Measurements from ENCODE around the gene SCGB1C1.
"Not testable (repeated sequence)": the region's sequence is repeated elsewhere in the genome, so short reads cannot be mapped to it uniquely, and the experiment has no call there.

Gene SCGB1C1

GRCh38 chr11:214083-214482 is 21.2 kb downstream of the SCGB1C1 start:
- Histone ChIP-seq H3K4me3 (ENCODE audit: low read length) (no peak overlapping the region), H3K9ac (ENCODE audit: low read length) (no peak overlapping the region), H3K9me3 (ENCODE audit: control insufficient read depth, low read length) (no peaks in the 10 kb centered on the region), H3K4me1 (ENCODE audit: control insufficient read depth, insufficient read depth, low read length) (peaks cover 13% of the 10 kb centered on the region), H3K27me3 (ENCODE audit: control insufficient read depth, insufficient read depth, low read length) (no peaks in the 10 kb centered on the region), H3K36me3 (ENCODE audit: control insufficient read depth, insufficient read depth, low read length) (peaks cover 27% of the 10 kb centered on the region)

- H3K9me3 ChIP-seq (ENCODE audit: control insufficient read depth, low read length), result no peaks in the 10 kb centered on the region
- no peak overlapping the region for H3K4me3 ChIP-seq (ENCODE audit: low read length)
- H3K36me3 ChIP-seq (ENCODE audit: control insufficient read depth, insufficient read depth, low read length), result peaks cover 17% of the 10 kb centered on the region
- no peak overlapping the region for H3K9ac ChIP-seq (ENCODE audit: low read length)
- H3K4me1 ChIP-seq (ENCODE audit: control insufficient read depth, insufficient read depth, low read length), result no peaks in the 10 kb centered on the region
- H3K27me3 ChIP-seq (ENCODE audit: control insufficient read depth, insufficient read depth, low read length), result no peaks in the 10 kb centered on the region
Observed at GRCh38 chr11:215581-216037, 22.7 kb downstream of the SCGB1C1 start.

GRCh38 chr11:216081-216974 is 23.4 kb downstream of the SCGB1C1 start:
- Histone ChIP-seq H3K9ac (ENCODE audit: low read length) (no peak overlapping the region), H3K4me1 (ENCODE audit: control insufficient read depth, insufficient read depth, low read length) (no peaks in the 10 kb centered on the region), H3K9me3 (ENCODE audit: control insufficient read depth, low read length) (no peaks in the 10 kb centered on the region), H3K27me3 (ENCODE audit: control insufficient read depth, insufficient read depth, low read length) (no peaks in the 10 kb centered on the region), H3K4me3 (ENCODE audit: low read length) (no peak overlapping the region), H3K36me3 (ENCODE audit: control insufficient read depth, insufficient read depth, low read length) (peaks cover 14% of the 10 kb centered on the region)

- peaks cover 8% of the 10 kb centered on the region for H3K36me3 ChIP-seq (ENCODE audit: control insufficient read depth, insufficient read depth, low read length)
- no peak overlapping the region for H3K4me3 ChIP-seq (ENCODE audit: low read length)
Observed at GRCh38 chr11:217704-218103, 24.8 kb downstream of the SCGB1C1 start.

GRCh38 chr11:218815-219593 is 26.1 kb downstream of the SCGB1C1 start:
- Histone ChIP-seq H3K9me3 (ENCODE audit: control insufficient read depth, low read length) (no peaks in the 10 kb centered on the region), H3K4me3 (ENCODE audit: low read length) (no peak overlapping the region), H3K4me1 (ENCODE audit: control insufficient read depth, insufficient read depth, low read length) (no peaks in the 10 kb centered on the region), H3K27me3 (ENCODE audit: control insufficient read depth, insufficient read depth, low read length) (no peaks in the 10 kb centered on the region), H3K9ac (ENCODE audit: low read length) (no peak overlapping the region), H3K36me3 (ENCODE audit: control insufficient read depth, insufficient read depth, low read length) (no peaks in the 10 kb centered on the region)

More at GRCh38 chr11:217704-218103, 24.8 kb downstream of the SCGB1C1 start:
- Histone ChIP-seq H3K27me3 (ENCODE audit: control insufficient read depth, insufficient read depth, low read length) (no peaks in the 10 kb centered on the region), H3K4me1 (ENCODE audit: control insufficient read depth, insufficient read depth, low read length) (no peaks in the 10 kb centered on the region), H3K9ac (ENCODE audit: low read length) (no peak overlapping the region), H3K9me3 (ENCODE audit: control insufficient read depth, low read length) (no peaks in the 10 kb centered on the region)

- H3K36me3 ChIP-seq (ENCODE audit: control insufficient read depth, insufficient read depth, low read length); H3K27me3 ChIP-seq (ENCODE audit: control insufficient read depth, insufficient read depth, low read length); H3K9me3 ChIP-seq (ENCODE audit: control insufficient read depth, low read length); H3K4me1 ChIP-seq (ENCODE audit: control insufficient read depth, insufficient read depth, low read length); H3K4me3 ChIP-seq (ENCODE audit: low read length); H3K9ac ChIP-seq (ENCODE audit: low read length): not testable (repeated sequence)
Observed at GRCh38 chr11:220641-221215, 27.9 kb downstream of the SCGB1C1 start.

- no peaks in the 10 kb centered on the region for H3K9me3 ChIP-seq (ENCODE audit: control insufficient read depth, low read length)
- H3K36me3 ChIP-seq (ENCODE audit: control insufficient read depth, insufficient read depth, low read length), result no peaks in the 10 kb centered on the region
- no peaks in the 10 kb centered on the region for H3K27me3 ChIP-seq (ENCODE audit: control insufficient read depth, insufficient read depth, low read length)
- no peak overlapping the region for H3K9ac ChIP-seq (ENCODE audit: low read length)
- H3K4me1 ChIP-seq (ENCODE audit: control insufficient read depth, insufficient read depth, low read length), result no peaks in the 10 kb centered on the region
- no peak overlapping the region for H3K4me3 ChIP-seq (ENCODE audit: low read length)
Observed at GRCh38 chr11:221539-221938, 28.7 kb downstream of the SCGB1C1 start.

- Histone ChIP-seq H3K9ac (ENCODE audit: low read length) (no peak overlapping the region), H3K9me3 (ENCODE audit: control insufficient read depth, low read length) (no peaks in the 10 kb centered on the region), H3K36me3 (ENCODE audit: control insufficient read depth, insufficient read depth, low read length) (no peaks in the 10 kb centered on the region), H3K27me3 (ENCODE audit: control insufficient read depth, insufficient read depth, low read length) (no peaks in the 10 kb centered on the region), H3K4me1 (ENCODE audit: control insufficient read depth, insufficient read depth, low read length) (no peaks in the 10 kb centered on the region), H3K4me3 (ENCODE audit: low read length) (no peak overlapping the region)
Observed at GRCh38 chr11:221998-222789, 29.3 kb downstream of the SCGB1C1 start.

- Histone ChIP-seq H3K4me3 (ENCODE audit: low read length) (no peak overlapping the region), H3K9ac (ENCODE audit: low read length) (no peak overlapping the region), H3K36me3 (ENCODE audit: control insufficient read depth, insufficient read depth, low read length) (no peaks in the 10 kb centered on the region), H3K9me3 (ENCODE audit: control insufficient read depth, low read length) (no peaks in the 10 kb centered on the region), H3K27me3 (ENCODE audit: control insufficient read depth, insufficient read depth, low read length) (no peaks in the 10 kb centered on the region), H3K4me1 (ENCODE audit: control insufficient read depth, insufficient read depth, low read length) (no peaks in the 10 kb centered on the region)
Observed at GRCh38 chr11:223026-223789, 30.3 kb downstream of the SCGB1C1 start.

GRCh38 chr11:223884-224283 is 31.0 kb downstream of the SCGB1C1 start:
- H3K9ac ChIP-seq (ENCODE audit: low read length), result no peak overlapping the region
- H3K27me3 ChIP-seq (ENCODE audit: control insufficient read depth, insufficient read depth, low read length), result no peaks in the 10 kb centered on the region
- H3K9me3 ChIP-seq (ENCODE audit: control insufficient read depth, low read length), result no peaks in the 10 kb centered on the region
- H3K4me3 ChIP-seq (ENCODE audit: low read length), result no peak overlapping the region
- H3K36me3 ChIP-seq (ENCODE audit: control insufficient read depth, insufficient read depth, low read length), result no peaks in the 10 kb centered on the region
- no peaks in the 10 kb centered on the region for H3K4me1 ChIP-seq (ENCODE audit: control insufficient read depth, insufficient read depth, low read length)

- H3K4me3 ChIP-seq (ENCODE audit: low read length), result no peak overlapping the region
Observed at GRCh38 chr11:224424-224823, 31.5 kb downstream of the SCGB1C1 start.

More at GRCh38 chr11:224424-224823, 31.5 kb downstream of the SCGB1C1 start:
- no peaks in the 10 kb centered on the region for H3K36me3 ChIP-seq (ENCODE audit: control insufficient read depth, insufficient read depth, low read length)
- no peaks in the 10 kb centered on the region for H3K4me1 ChIP-seq (ENCODE audit: control insufficient read depth, insufficient read depth, low read length)
- H3K27me3 ChIP-seq (ENCODE audit: control insufficient read depth, insufficient read depth, low read length), result no peaks in the 10 kb centered on the region
- no peaks in the 10 kb centered on the region for H3K9me3 ChIP-seq (ENCODE audit: control insufficient read depth, low read length)
- no peak overlapping the region for H3K9ac ChIP-seq (ENCODE audit: low read length)
